HepG2 (cell line): Measurements from ENCODE around the gene GK. TPM values are rescaled to one million over a fixed set of nuclear protein-coding genes. Genes with fewer than 3 reads are reported as not detected.
A peak's percentile ranks its signal among the peaks of the same experiment; 100 is the strongest.

Experiments
- ATAC-seq: fragments of 200-7000 bp; cut with Tn5 transposase; 3 replicates; pipeline ENCODE4 v1.9.1; 2020; ENCODE audit warnings: mild to moderate bottlenecking, moderate library complexity
- BruUV-seq: library from RNA; stranded (reverse); fragments of 400-500 nt; replicated peaks from 2 replicates; lab custom pipeline; 2021; lab: Mats Ljungman, UMichigan
- CTCF ChIA-PET: fragments of 300-600 bp; formaldehyde crosslinking; extraction: SDS; loops from one replicate; lab custom pipeline; 2021; ENCODE audit warnings: low total read pairs, inconsistent platforms, low intra/inter-chr PET ratio; lab: Yijun Ruan, JAX
- POLR2A ChIA-PET: fragments of 350-600 bp; sonication (Branson Sonifier 250); formaldehyde crosslinking; loops from one replicate; lab custom pipeline; 2020; ENCODE audit warnings: antibody characterized with exemption, inconsistent platforms; lab: Yijun Ruan, JAX
- DNase-seq: peaks from one replicate; pipeline ENCODE4 v3.0.0-alpha.2; 2015; ENCODE audit warnings: low spot score
- FAIRE-seq: peaks from 3 replicates; lab custom pipeline; 2011; peaks lifted over from hg19 to GRCh38; lab: Jason Lieb, UNC
- H2AFZ ChIP-seq: one replicate; pipeline ENCODE4 v1.6.1; 2011; ENCODE audit warnings: low read length, inconsistent platforms
- H3K27ac ChIP-seq: fragments of 300-600 bp; 3 replicates; pipeline ENCODE4 v1.8.0; 2011; ENCODE audit warnings: mixed run types, mild to moderate bottlenecking, mixed read lengths, low read length, inconsistent platforms; ENCODE audit not compliant: insufficient read depth; ENCODE audit errors: extremely low read length
- H3K27me3 ChIP-seq, 2 experiments: fragments of 200-600 bp in 1 of 2; 2 replicates in 1 of 2; 3 replicates in 1 of 2; pipeline versions ENCODE4 v1.6.0 to v1.8.0; 2011; ENCODE audit warnings: low read length in 2 of 2, mild to moderate bottlenecking in 2 of 2, moderate library complexity in 2 of 2, inconsistent platforms in 1 of 2; ENCODE audit not compliant: insufficient read depth in 2 of 2, control insufficient read depth in 1 of 2
- H3K36me3 ChIP-seq, 2 experiments: fragments of 200-600 bp in 1 of 2; replicated peaks in 1 of 2; 2 replicates in 1 of 2; 3 replicates in 1 of 2; pipeline versions ENCODE4 v1.5.1 to v1.8.0; 2011; ENCODE audit warnings: low read length in 2 of 2, inconsistent platforms in 1 of 2; ENCODE audit not compliant: insufficient read depth in 2 of 2, control insufficient read depth in 1 of 2
- H3K4me1 ChIP-seq: 2 replicates; pipeline ENCODE4 v1.5.1; 2012; ENCODE audit warnings: low read length, inconsistent platforms; ENCODE audit not compliant: insufficient read depth
- H3K4me2 ChIP-seq: 2 replicates; pipeline ENCODE4 v1.6.0; 2011; ENCODE audit warnings: low read depth, low read length, inconsistent platforms
- H3K4me3 ChIP-seq, 3 experiments: fragments of 200-600 bp in 1 of 3; sonication (generic), shearing (Covaris generic) in 1 of 3; replicated peaks in 1 of 3; 2 replicates each; pipeline ENCODE4 v1.5.1; 2011 to 2016; ENCODE audit warnings: low read length in 3 of 3, inconsistent platforms in 2 of 3, low read depth in 2 of 3, mild to moderate bottlenecking in 2 of 3, control low read depth in 1 of 3, mixed read lengths in 1 of 3; ENCODE audit not compliant: insufficient read depth in 1 of 3
- H3K79me2 ChIP-seq: one replicate; pipeline ENCODE4 v1.6.1; 2011; ENCODE audit warnings: low read length, inconsistent platforms; ENCODE audit not compliant: insufficient read depth
- H3K9ac ChIP-seq: 2 replicates; pipeline ENCODE4 v1.6.0; 2011; ENCODE audit warnings: mild to moderate bottlenecking, low read depth, low read length, inconsistent platforms; ENCODE audit not compliant: insufficient read depth
- H3K9me3 ChIP-seq: 2 replicates; pipeline ENCODE4 v1.5.1; 2012; ENCODE audit warnings: mild to moderate bottlenecking, low read length
- H4K20me1 ChIP-seq: 2 replicates; pipeline ENCODE4 v1.6.0; 2011; ENCODE audit warnings: inconsistent platforms, mild to moderate bottlenecking, low read length, moderate library complexity; ENCODE audit not compliant: insufficient read depth
- AGO1 ChIP-seq: fragments of 200-400 bp; formaldehyde crosslinking; IDR thresholded peaks from 2 replicates; pipeline ENCODE4 v1.6.1; 2017; ENCODE audit warnings: mild to moderate bottlenecking, low read depth, low read length, moderate library complexity; ENCODE audit not compliant: poor library complexity, severe bottlenecking
- ARID2 ChIP-seq: sonication (generic); formaldehyde crosslinking; IDR thresholded peaks from 2 replicates; pipeline ENCODE4 v1.8.1; 2022; ENCODE audit warnings: mild to moderate bottlenecking, missing genetic modification reagents, borderline replicate concordance
- EP300 ChIP-seq, 3 experiments: sonication (generic) in 1 of 3; formaldehyde crosslinking in 1 of 3; IDR thresholded peaks; 2 replicates each; pipeline versions ENCODE4 v1.5.1 to v1.6.1; 2011 to 2020; ENCODE audit warnings: low read depth in 2 of 3, low read length in 2 of 3, borderline replicate concordance in 1 of 3, improper control_type of control experiment in 1 of 3, mild to moderate bottlenecking in 1 of 3, missing genetic modification reagents in 1 of 3, moderate library complexity in 1 of 3
- ETV5 ChIP-seq: IDR thresholded peaks from 2 replicates; pipeline ENCODE4 v1.6.1; 2018; ENCODE audit warnings: missing biosample characterization, missing genetic modification reagents, inconsistent platforms, borderline replicate concordance
- FOXJ3 ChIP-seq: sonication (generic); formaldehyde crosslinking; IDR thresholded peaks from 2 replicates; pipeline ENCODE4 v1.4.0; 2020; ENCODE audit warnings: missing genetic modification reagents, mild to moderate bottlenecking, borderline replicate concordance
- GPBP1L1 ChIP-seq: sonication (generic); formaldehyde crosslinking; IDR thresholded peaks from 2 replicates; pipeline ENCODE4 v1.5.0; 2020; ENCODE audit warnings: mild to moderate bottlenecking, missing genetic modification reagents
- HHEX ChIP-seq: IDR thresholded peaks from 2 replicates; pipeline ENCODE4 v1.6.1; 2016; ENCODE audit warnings: control low read depth
- NFKB2 ChIP-seq: sonication (generic); formaldehyde crosslinking; IDR thresholded peaks from 2 replicates; pipeline ENCODE4 v1.4.0; 2020; ENCODE audit warnings: missing genetic modification reagents, borderline replicate concordance
- NFRKB ChIP-seq: fragments of 450-650 bp; IDR thresholded peaks from 2 replicates; pipeline ENCODE4 v1.6.1; 2017
- SIX1 ChIP-seq: sonication (generic); formaldehyde crosslinking; IDR thresholded peaks from 2 replicates; pipeline ENCODE4 v1.4.0; 2020; ENCODE audit warnings: missing genetic modification reagents, borderline replicate concordance
- THRA ChIP-seq: sonication (generic); formaldehyde crosslinking; IDR thresholded peaks from 2 replicates; pipeline ENCODE4 v1.4.0; 2020; ENCODE audit warnings: missing genetic modification reagents, borderline replicate concordance
- ZBTB25 ChIP-seq: IDR thresholded peaks from 2 replicates; pipeline ENCODE4 v1.6.1; 2018; ENCODE audit warnings: missing genetic modification reagents
- ZBTB7A ChIP-seq: sonication (generic); formaldehyde crosslinking; IDR thresholded peaks from 2 replicates; pipeline ENCODE4 v1.8.0; 2022; ENCODE audit warnings: mild to moderate bottlenecking, missing genetic modification reagents
- ZFP36L2 ChIP-seq: sonication (generic); formaldehyde crosslinking; IDR thresholded peaks from 2 replicates; pipeline ENCODE4 v1.4.0; 2020; ENCODE audit warnings: missing genetic modification reagents
- ZNF253 ChIP-seq: sonication (generic); formaldehyde crosslinking; IDR thresholded peaks from 2 replicates; pipeline ENCODE4 v1.8.0; 2022; ENCODE audit warnings: mild to moderate bottlenecking, missing genetic modification reagents, borderline replicate concordance
- ZNF430 ChIP-seq: sonication (generic); formaldehyde crosslinking; IDR thresholded peaks from 2 replicates; pipeline ENCODE4 v1.9.0; 2021; ENCODE audit warnings: mild to moderate bottlenecking, missing genetic modification reagents
- ZNF432 ChIP-seq: sonication (generic); formaldehyde crosslinking; IDR thresholded peaks from 2 replicates; pipeline ENCODE4 v1.5.0; 2020; ENCODE audit warnings: missing genetic modification reagents, mild to moderate bottlenecking, borderline replicate concordance
- ZNF513 ChIP-seq: sonication (generic); formaldehyde crosslinking; conservative IDR thresholded peaks from 2 replicates; pipeline ENCODE4 v1.5.0; 2020; ENCODE audit warnings: missing genetic modification reagents
- ZNF550 ChIP-seq: sonication (generic); formaldehyde crosslinking; IDR thresholded peaks from 2 replicates; pipeline ENCODE4 v1.4.0; 2020; ENCODE audit warnings: mild to moderate bottlenecking, missing genetic modification reagents, borderline replicate concordance
- WGBS: methylation state at CpG from one replicate; pipeline ENCODE4 v1.1.6; 2017; ENCODE audit warnings: low lambda C conversion rate; 5-methylcytosine and 5-hydroxymethylcytosine counted together
- in situ Hi-C: cut with HindIII; loops from 2 replicates; pipeline ENCODE4 v1.10.0; 2017; ENCODE audit warnings: low pct_unique_long_range_greater_than_20kb; ENCODE audit not compliant: extremely low pct_ligation_motif_present
- intact Hi-C: fragments of 100-400 bp; cut with micrococcal nuclease; formaldehyde crosslinking; loops from one replicate; pipeline ENCODE4 v1.10.0; 2022; ENCODE audit not compliant: unreplicated experiment
- polyA plus RNA-seq, 8 experiments: library from polyadenylated mRNA; depleted of rRNA in 3 of 8; stranded (reverse) in 7 of 8; unstranded in 1 of 8; fragments of >200 nt; fragmentation: Illumina TruSeq in 4 of 8; extraction: Trizol in 4 of 8; gene quantifications; 2 replicates each; pipeline versions ENCODE4 v1.2.1 to v1.2.3, GENCODE V29; 2011 to 2016; ENCODE audit warnings: low read depth in 4 of 8, missing spikeins in 1 of 8, mixed read lengths in 1 of 8; ENCODE audit not compliant: insufficient read depth in 1 of 8
- total RNA-seq, 5 experiments: library from RNA; depleted of rRNA; stranded (reverse); fragments of >200 nt; fragmentation: Illumina TruSeq; extraction: Trizol; gene quantifications; 2 replicates each; pipeline ENCODE4 v1.2.3, GENCODE V29; 2016; ENCODE audit warnings: low read depth in 1 of 5

Gene GK
- total and polyA plus RNA-seq, 2 of the 13 experiments (the other 11 are each of a cell fraction or from before 2014, with no cell fraction given): 64.2 to 265 TPM

- Histone ChIP-seq H3K4me2 (no peak overlapping the region), H3K9me3 (no peaks in the 10 kb centered on the region), H3K4me3 (no peak overlapping the region), H3K27ac (peak overlapping the region; percentile 59), H3K9ac (no peak overlapping the region), H4K20me1 (no peaks in the 10 kb centered on the region), H3K36me3 (peaks cover 3 to 37% of the 10 kb centered on the region in 2 experiments; a peak in 4 of 5 replicates), H3K27me3 (no peaks in the 10 kb centered on the region), H3K4me1 (peaks cover 40% of the 10 kb centered on the region), H3K79me2 (no peaks in the 10 kb centered on the region), H2AFZ (no peak overlapping the region)
- 0 out of 3 replicates have a peak, but pooled peaks have one; percentile 35 for ATAC-seq
- CTCF ChIA-PET: no interaction called here
- DNase-seq: peak; percentile 47
- BruUV-seq: no TSS peak
- POLR2A ChIA-PET: interaction anchor here (0.6 to 1.8 kb wide), 3 partner anchors 44 to 53 kb away, joined by 3 to 6 read pairs (median 4); no protein-coding TSS in a partner anchor
- in situ Hi-C loops (no loop called here), intact Hi-C loops (no loop called here)
- no peak for FAIRE-seq
- WGBS: 27% methylated on average over 4 of the region's 4 CpGs
- peak; percentile 33; the same call in 1 of the 2 replicates for TF ChIP-seq SIX1 (CRISPR knock-in tag)
- TF ChIP-seq THRA (CRISPR knock-in tag): no peak
- no peak for TF ChIP-seq HHEX (CRISPR knock-in tag)
- no peak for TF ChIP-seq ZNF253 (CRISPR knock-in tag)
- no peak for TF ChIP-seq ZNF432 (CRISPR knock-in tag)
- TF ChIP-seq ZBTB7A (CRISPR knock-in tag): no peak
- no peak for TF ChIP-seq ZNF550
- no peak for TF ChIP-seq ZNF430 (CRISPR knock-in tag)
- no peak for TF ChIP-seq AGO1
- TF ChIP-seq ZFP36L2 (CRISPR knock-in tag): no peak
- TF ChIP-seq GPBP1L1 (CRISPR knock-in tag): no peak
- TF ChIP-seq ARID2 (CRISPR knock-in tag): no peak
- TF ChIP-seq FOXJ3: peak; percentile 43; the same call in 1 of the 2 replicates
- no peak for TF ChIP-seq ZBTB25 (CRISPR knock-in tag)
- no peak for TF ChIP-seq ZNF513 (CRISPR knock-in tag)
- no peak for TF ChIP-seq NFRKB
- TF ChIP-seq ETV5: peak; percentile 44; the same call in 1 of the 2 replicates
- TF ChIP-seq NFKB2 (CRISPR knock-in tag): no peak
- TF ChIP-seq EP300 (IDR thresholded peaks at IDR 0.05; ENCODE audit: low read depth in 2 of 2, low read length in 2 of 2): peak in 1 of 2 experiments; percentile 62; a peak in 2 of 4 replicates
- no peak for TF ChIP-seq EP300 (CRISPR knock-in tag; IDR thresholded peaks at IDR 0.05; ENCODE audit: borderline replicate concordance)
These were observed 40.9 kb downstream of the GK start for GRCh38 chrX:30693999-30694650.
